Activated CD8-positive, alpha-beta memory T cell treated with anti-CD3 and anti-CD28 coated beads, Interleukin-2, amount 10 ng/mL, durations not matched to agents 7 days and 5 days (primary cell): Measurements from ENCODE around the gene NTM. TPM values are rescaled to one million over a fixed set of nuclear protein-coding genes. Genes with fewer than 3 reads are reported as not detected.

ENCODE experiments used
- ATAC-seq: fragments of 150-1000 bp; cut with Tn5 transposase; one replicate; pipeline ENCODE4 v1.10.0; 2021; ENCODE audit warnings: moderate library complexity
- CTCF ChIA-PET: fragments of 350-600 bp; sonication (Branson Sonifier 250); formaldehyde crosslinking; loops from one replicate; lab custom pipeline; 2021; ENCODE audit warnings: antibody characterized with exemption; lab: Charles Lee
- DNase-seq: peaks from one replicate; pipeline ENCODE4 v3.0.0-alpha.2; 2020
- H3K27ac Mint-ChIP-seq: one replicate; pipeline ENCODE4 v1.8.0; 2021; ENCODE audit warnings: mild to moderate bottlenecking, mixed read lengths
- H3K27me3 Mint-ChIP-seq: one replicate; pipeline ENCODE4 v1.8.0; 2021; ENCODE audit warnings: mixed read lengths
- H3K36me3 Mint-ChIP-seq: one replicate; pipeline ENCODE4 v1.8.0; 2021; ENCODE audit warnings: mild to moderate bottlenecking, mixed read lengths
- H3K4me1 Mint-ChIP-seq: one replicate; pipeline ENCODE4 v1.8.0; 2021; ENCODE audit warnings: mixed read lengths
- H3K4me3 Mint-ChIP-seq: one replicate; pipeline ENCODE4 v1.8.0; 2021; ENCODE audit warnings: mild to moderate bottlenecking, moderate library complexity, mixed read lengths
- H3K9me3 Mint-ChIP-seq: one replicate; pipeline ENCODE4 v1.8.0; 2022; ENCODE audit warnings: low read depth, mixed read lengths
- total RNA-seq, 2 experiments: library from RNA; stranded (reverse); gene quantifications; one replicate each; pipeline ENCODE4 v1.2.3, GENCODE V29; 2021

NTM gene
- total RNA-seq, 2 experiments from 2014 or later = not detected

DNA sequence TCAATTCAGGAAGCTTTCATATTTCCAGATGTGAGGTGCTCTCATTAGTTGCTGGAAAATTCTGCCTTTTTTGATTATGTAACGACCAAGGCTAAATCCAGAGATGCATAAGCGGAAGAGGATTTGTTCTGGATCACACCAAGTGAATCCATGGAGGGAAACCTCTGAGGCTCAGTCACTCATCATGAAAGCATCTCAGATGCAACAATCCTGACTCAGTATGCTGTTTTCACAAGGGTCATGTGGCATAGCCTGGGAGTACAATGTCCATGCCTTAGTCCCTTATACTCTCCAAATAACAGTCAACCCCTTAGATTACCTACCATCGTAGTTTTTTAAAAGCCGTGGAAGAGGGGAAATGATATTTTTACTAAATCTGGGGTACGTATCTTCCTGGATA lies 445.6 kb downstream of the NTM start:
- Mint-ChIP-seq H3K27me3 (no peaks in the 10 kb centered on the region), H3K4me1 (no peaks in the 10 kb centered on the region), H3K9me3 (no peaks in the 10 kb centered on the region), H3K27ac (no peak overlapping the region), H3K4me3 (no peak overlapping the region), H3K36me3 (no peaks in the 10 kb centered on the region)
- ATAC-seq (no peak), DNase-seq (no peak)
- CTCF ChIA-PET = no interaction called here

DNA sequence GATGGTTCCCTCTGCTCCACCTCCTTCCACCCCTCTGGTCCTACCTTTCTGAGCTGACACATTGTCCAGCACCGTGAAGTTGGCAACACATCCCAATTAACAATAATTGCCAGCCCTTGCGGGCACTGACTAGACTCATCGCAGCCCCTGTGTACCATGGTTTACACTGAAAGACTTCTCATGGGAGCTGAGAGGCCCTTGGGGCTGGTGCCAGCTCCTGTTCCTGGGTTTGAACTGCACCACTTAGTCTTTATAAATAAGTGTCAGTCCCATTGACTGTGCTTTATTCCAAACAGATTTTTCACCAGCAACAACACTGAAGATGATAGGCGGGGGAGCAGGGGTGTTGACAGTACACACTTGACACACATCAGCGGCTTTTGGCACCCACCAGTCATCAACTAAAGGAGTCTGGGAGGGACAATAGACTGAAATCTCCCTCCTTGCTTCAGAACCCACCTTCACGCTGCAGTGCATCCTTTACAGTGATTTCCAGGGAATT lies 447.3 kb downstream of the NTM start:
- no peaks in the 10 kb centered on the region for H3K4me1 Mint-ChIP-seq
- ATAC-seq (no peak), DNase-seq (no peak)
- H3K36me3 Mint-ChIP-seq = no peaks in the 10 kb centered on the region
- H3K27me3 Mint-ChIP-seq = no peaks in the 10 kb centered on the region
- no peak overlapping the region for H3K27ac Mint-ChIP-seq
- CTCF ChIA-PET = no interaction called here
- H3K4me3 Mint-ChIP-seq = no peak overlapping the region
- H3K9me3 Mint-ChIP-seq = no peaks in the 10 kb centered on the region

DNA sequence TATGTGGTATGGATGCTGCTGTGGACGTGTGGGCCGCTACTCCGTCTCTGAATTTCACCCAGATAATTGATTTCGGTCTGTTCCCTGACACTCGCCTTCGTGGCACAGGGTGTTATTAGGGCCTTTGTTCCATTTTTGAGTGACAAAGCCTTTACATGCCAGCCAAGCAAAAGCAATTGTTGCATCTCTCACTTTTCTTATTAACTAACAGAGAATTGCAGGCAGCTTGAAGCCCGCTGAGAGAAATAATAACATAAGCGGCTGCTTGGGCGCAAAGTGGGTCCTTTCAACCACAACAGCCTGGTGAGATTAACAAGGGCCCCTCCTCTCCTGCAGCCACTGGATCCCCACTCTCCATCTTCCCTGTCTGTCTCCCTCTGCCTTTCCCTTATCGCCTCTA lies 449.4 kb downstream of the NTM start:
- DNase-seq = no peak
- CTCF ChIA-PET = no interaction called here

DNA sequence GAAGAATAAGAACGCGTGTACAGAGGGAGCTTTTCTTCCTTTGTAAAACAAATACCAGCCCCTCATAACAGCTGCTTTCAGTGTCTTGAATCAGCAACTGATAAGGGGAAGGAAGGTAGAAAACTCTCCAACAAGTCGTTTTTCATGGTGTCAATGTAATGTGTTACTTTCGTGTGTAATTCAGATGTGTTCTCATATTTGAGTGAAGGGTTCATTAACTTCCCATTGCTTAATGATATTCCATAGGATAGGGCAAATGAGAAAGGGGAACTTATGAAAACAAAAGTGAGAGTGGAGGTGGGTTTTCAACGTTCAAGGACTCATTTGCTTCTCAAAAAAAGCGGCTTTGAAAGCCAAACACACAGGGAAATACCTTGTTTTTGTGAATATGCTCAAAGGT lies 452.1 kb downstream of the NTM start:
- H3K4me1 Mint-ChIP-seq = no peaks in the 10 kb centered on the region
- H3K27me3 Mint-ChIP-seq = no peaks in the 10 kb centered on the region
- no peaks in the 10 kb centered on the region for H3K9me3 Mint-ChIP-seq
- CTCF ChIA-PET = no interaction called here
- no peak overlapping the region for H3K27ac Mint-ChIP-seq
- ATAC-seq (no peak), DNase-seq (no peak)
- H3K36me3 Mint-ChIP-seq = no peaks in the 10 kb centered on the region
- H3K4me3 Mint-ChIP-seq = no peak overlapping the region

More for the DNA sequence above, 449.4 kb downstream of the NTM start:
- H3K4me3 Mint-ChIP-seq = no peak overlapping the region
- no peak overlapping the region for H3K27ac Mint-ChIP-seq
- H3K36me3 Mint-ChIP-seq = no peaks in the 10 kb centered on the region
- H3K27me3 Mint-ChIP-seq = no peaks in the 10 kb centered on the region
- no peaks in the 10 kb centered on the region for H3K4me1 Mint-ChIP-seq
- ATAC-seq = no peak
- no peaks in the 10 kb centered on the region for H3K9me3 Mint-ChIP-seq

DNA sequence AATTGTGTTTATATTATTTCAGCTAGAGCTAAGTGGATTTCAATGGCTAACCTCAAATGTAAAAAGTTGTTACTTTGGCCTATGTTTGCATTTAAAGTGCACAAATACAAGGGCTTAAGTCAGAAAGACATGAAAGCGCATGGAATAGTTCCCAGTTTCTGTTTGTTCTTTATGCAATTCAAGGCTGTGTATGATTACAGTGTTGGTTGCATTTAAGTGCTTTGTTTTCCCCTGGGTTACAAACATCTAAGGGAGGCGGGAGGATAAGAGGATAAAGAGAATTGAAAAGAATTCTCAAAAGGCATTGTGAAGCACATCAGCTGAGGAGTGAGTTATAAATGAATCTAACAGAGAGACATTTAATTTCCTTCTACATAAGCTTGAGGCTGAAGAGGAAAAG lies 453.4 kb downstream of the NTM start:
- H3K9me3 Mint-ChIP-seq = no peaks in the 10 kb centered on the region
- H3K36me3 Mint-ChIP-seq = no peaks in the 10 kb centered on the region
- no peak overlapping the region for H3K4me3 Mint-ChIP-seq
- ATAC-seq (no peak), DNase-seq (no peak)
- CTCF ChIA-PET = no interaction called here
- no peaks in the 10 kb centered on the region for H3K27me3 Mint-ChIP-seq
- no peaks in the 10 kb centered on the region for H3K4me1 Mint-ChIP-seq
- no peak overlapping the region for H3K27ac Mint-ChIP-seq

DNA sequence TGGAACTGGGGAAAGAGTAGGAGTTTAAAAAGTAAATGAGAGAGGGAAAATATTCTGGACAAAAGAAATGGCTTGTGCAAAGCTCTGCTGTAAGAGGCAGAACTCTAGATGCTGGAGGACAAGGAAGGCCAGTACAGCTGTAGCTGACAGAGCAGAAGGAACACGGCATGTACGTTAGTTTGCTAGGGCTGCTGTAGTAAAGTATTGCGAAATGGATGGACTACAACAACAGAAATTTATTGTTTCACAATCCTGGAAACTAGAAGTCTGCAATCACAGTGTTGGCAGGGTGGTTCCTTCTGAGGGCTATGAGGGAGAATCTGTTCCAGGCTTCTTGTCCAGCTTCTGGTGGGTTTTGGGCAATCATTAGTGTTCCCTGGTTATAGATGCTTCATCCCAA lies 454.4 kb downstream of the NTM start:
- no peaks in the 10 kb centered on the region for H3K36me3 Mint-ChIP-seq
- no peaks in the 10 kb centered on the region for H3K27me3 Mint-ChIP-seq
- H3K9me3 Mint-ChIP-seq = no peaks in the 10 kb centered on the region
- H3K27ac Mint-ChIP-seq = no peak overlapping the region
- no peak for ATAC-seq
- H3K4me1 Mint-ChIP-seq = no peaks in the 10 kb centered on the region
- H3K4me3 Mint-ChIP-seq = no peak overlapping the region
- DNase-seq = no peak
- CTCF ChIA-PET = no interaction called here

DNA sequence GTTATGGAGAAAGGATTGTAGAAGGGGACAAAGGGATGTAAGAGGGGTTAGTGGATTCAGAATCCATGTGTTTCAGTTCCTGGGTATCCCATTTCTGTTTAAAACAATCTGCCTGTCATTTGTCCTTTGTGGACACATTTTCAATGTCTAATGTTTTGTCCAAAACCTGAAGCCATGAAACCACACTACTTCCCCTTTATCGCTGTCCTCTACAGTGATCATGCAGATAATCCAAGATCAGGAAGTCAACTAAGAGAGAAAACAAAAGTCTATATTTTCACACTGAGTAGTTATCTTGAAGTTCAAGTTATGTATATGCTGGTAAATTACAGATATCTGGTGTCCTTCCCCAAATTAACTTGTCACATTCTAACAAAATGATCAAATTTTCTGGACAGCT lies 457.0 kb downstream of the NTM start:
- no peaks in the 10 kb centered on the region for H3K36me3 Mint-ChIP-seq
- no peak for DNase-seq
- H3K4me3 Mint-ChIP-seq = no peak overlapping the region
- H3K27me3 Mint-ChIP-seq = no peaks in the 10 kb centered on the region
- H3K4me1 Mint-ChIP-seq = no peaks in the 10 kb centered on the region
- ATAC-seq = no peak
- CTCF ChIA-PET = interaction anchor here (0.8 kb wide), 1 partner anchor 73 kb away, joined by 4 read pairs; no protein-coding TSS in a partner anchor
- H3K9me3 Mint-ChIP-seq = no peaks in the 10 kb centered on the region
- H3K27ac Mint-ChIP-seq = no peak overlapping the region

DNA sequence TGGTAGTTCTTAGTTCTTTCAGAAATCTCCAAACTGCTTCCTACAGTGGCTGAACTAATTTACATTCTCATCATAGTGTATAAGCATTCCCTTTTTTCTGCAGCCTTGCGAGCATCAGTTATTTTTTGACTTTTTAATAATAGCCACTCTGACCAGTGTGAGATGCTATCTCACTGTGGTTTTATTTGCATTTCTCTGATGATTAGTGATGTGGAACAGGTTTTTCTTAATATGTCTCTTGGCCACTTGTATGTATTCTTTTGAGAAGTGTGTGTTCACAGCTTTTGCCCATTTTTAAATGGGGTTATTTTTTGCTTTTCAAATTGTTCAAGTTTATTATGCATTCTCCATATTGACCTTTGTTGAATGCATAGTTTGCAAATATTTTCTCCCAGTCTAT lies 459.3 kb downstream of the NTM start:
- Mint-ChIP-seq H3K4me1 (no peaks in the 10 kb centered on the region), H3K9me3 (no peaks in the 10 kb centered on the region), H3K27ac (no peak overlapping the region), H3K36me3 (no peaks in the 10 kb centered on the region), H3K27me3 (no peaks in the 10 kb centered on the region), H3K4me3 (no peak overlapping the region)
- CTCF ChIA-PET = no interaction called here
- ATAC-seq = no peak
- no peak for DNase-seq

DNA sequence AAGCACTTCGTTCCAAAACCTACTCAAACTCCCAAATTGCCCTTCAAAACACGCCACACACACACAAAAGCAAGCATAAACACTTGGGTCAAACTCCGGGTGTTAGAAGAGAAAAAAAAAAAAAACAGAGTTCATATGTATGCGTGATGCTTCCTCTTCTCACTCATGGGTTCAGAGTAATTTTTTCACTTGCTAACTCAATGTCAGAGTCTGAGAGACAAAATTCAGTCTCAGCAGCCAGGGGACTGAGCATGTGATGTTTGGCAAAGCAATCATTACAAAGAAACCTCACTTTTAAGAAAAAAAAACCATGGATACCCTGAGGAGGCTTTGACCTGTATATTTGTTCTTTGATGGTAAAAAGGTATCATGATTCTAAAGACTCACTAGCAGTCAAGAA lies 461.7 kb downstream of the NTM start:
- CTCF ChIA-PET = no interaction called here
- no peak overlapping the region for H3K27ac Mint-ChIP-seq
- no peak for DNase-seq
- H3K9me3 Mint-ChIP-seq = no peaks in the 10 kb centered on the region
- H3K36me3 Mint-ChIP-seq = no peaks in the 10 kb centered on the region
- H3K4me3 Mint-ChIP-seq = no peak overlapping the region
- ATAC-seq = no peak
- no peaks in the 10 kb centered on the region for H3K4me1 Mint-ChIP-seq
- H3K27me3 Mint-ChIP-seq = no peaks in the 10 kb centered on the region

DNA sequence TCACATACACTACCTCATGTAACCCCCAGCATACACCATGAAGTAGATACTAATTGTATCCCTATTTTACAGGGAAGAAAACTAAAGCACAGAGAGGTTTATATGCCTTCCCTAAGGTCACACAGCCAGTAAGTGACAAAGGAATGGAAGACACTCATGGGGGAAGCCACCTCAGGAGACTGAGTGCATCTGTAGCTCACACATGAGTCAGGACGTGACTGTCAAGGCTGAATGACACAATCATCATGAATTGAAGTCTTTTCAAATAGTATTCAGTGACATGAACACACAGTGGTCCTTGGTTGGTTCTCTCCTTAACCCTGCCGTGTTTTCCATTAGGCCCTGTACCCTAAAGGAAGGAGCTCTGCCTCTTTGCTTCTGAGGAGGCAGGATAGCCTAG lies 463.0 kb downstream of the NTM start:
- Mint-ChIP-seq H3K27ac (no peak overlapping the region), H3K9me3 (peaks cover 1% of the 10 kb centered on the region), H3K4me3 (no peak overlapping the region), H3K36me3 (no peaks in the 10 kb centered on the region), H3K4me1 (no peaks in the 10 kb centered on the region), H3K27me3 (no peaks in the 10 kb centered on the region)
- CTCF ChIA-PET = no interaction called here
- ATAC-seq (no peak), DNase-seq (no peak)

DNA sequence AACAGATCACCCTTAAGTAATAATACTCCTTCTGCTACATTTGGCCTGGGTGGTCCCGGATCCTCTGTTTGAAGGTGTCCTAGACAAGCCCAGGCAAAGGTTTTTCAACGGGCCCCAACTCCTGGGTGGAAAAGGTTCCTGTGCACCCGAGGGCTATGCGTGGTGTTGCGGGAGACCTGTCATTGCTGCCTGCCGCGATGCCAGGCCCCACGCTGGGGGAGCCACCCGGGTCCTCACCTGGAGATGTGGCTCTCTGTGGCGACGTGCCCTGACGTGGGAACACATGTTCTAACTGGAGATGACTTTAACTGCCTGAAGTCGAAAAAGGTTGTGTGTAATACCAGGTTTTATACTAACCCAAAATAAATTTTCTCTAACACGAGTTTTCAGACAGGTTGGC lies 467.1 kb downstream of the NTM start:
- ATAC-seq (no peak), DNase-seq (no peak)
- peaks cover 3% of the 10 kb centered on the region for H3K9me3 Mint-ChIP-seq
- H3K36me3 Mint-ChIP-seq = no peaks in the 10 kb centered on the region
- no peak overlapping the region for H3K4me3 Mint-ChIP-seq
- no peaks in the 10 kb centered on the region for H3K27me3 Mint-ChIP-seq
- no peaks in the 10 kb centered on the region for H3K4me1 Mint-ChIP-seq
- no peak overlapping the region for H3K27ac Mint-ChIP-seq
- CTCF ChIA-PET = no interaction called here

DNA sequence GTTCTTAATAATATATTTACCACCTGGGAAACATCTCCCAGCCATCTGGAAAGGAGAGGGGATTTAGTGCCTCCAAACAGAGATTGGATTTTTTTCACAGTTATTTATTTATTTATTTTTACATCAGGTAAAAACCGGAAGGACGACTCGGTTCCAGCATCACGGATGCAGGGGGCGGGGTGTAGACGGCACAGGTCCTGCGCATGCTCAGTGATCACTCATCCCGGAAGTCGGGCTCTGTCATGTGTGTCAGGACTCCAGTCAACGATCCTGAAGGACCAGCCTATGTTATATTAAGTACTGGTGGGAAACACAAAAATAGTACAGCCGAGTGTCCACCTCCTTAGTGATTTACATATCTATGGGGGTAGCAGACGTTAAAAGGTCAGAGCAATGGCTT lies 467.6 kb downstream of the NTM start:
- H3K27ac Mint-ChIP-seq = no peak overlapping the region
- CTCF ChIA-PET = no interaction called here
- no peak overlapping the region for H3K4me3 Mint-ChIP-seq
- no peaks in the 10 kb centered on the region for H3K36me3 Mint-ChIP-seq
- no peaks in the 10 kb centered on the region for H3K4me1 Mint-ChIP-seq
- H3K27me3 Mint-ChIP-seq = no peaks in the 10 kb centered on the region
- DNase-seq (no peak), ATAC-seq (no peak)
- peaks cover 3% of the 10 kb centered on the region for H3K9me3 Mint-ChIP-seq

DNA sequence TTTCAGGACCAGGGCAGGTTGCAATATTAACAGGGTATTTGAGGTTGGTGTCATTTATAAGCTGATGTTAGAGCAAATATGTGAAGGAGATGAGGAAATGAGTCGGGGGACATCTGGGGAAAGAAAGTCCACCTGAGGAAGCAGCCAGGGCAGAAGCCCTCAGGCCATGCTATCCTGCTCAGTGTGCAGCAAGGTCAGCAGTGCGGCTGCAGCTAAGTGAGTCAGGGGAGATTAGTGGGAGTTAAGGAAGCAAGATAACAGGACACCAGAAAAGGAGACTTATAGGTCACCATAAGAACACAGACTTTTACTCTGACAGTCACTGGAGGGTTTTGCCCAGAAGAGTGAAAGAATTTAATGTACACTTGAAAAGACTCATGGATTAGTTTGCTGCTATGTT lies 468.9 kb downstream of the NTM start:
- Mint-ChIP-seq H3K4me3 (no peak overlapping the region), H3K27me3 (no peaks in the 10 kb centered on the region), H3K36me3 (no peaks in the 10 kb centered on the region), H3K9me3 (peaks cover 3% of the 10 kb centered on the region), H3K4me1 (no peaks in the 10 kb centered on the region), H3K27ac (no peak overlapping the region)
- CTCF ChIA-PET = no interaction called here
- ATAC-seq (no peak), DNase-seq (no peak)

DNA sequence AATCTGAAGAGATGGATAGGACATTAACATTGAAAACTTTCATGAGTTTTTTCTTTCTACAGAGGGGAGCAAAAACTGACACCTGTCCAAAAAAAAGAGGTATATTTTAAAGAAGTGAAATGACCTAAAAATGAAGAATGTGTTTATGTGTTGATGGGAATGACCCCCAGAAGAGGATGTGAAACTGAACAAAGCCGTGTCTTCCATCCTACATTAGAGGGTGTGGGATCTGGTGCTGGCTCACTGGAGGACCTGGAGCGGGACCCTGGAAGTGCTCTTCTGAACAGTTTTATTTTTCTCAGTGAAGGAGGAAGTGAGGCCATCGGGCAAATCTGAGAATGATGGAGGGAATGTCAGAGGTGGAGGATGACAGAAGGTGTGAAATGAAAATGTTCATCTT lies 470.1 kb downstream of the NTM start:
- Mint-ChIP-seq H3K27me3 (no peaks in the 10 kb centered on the region), H3K4me3 (no peak overlapping the region)

DNA sequence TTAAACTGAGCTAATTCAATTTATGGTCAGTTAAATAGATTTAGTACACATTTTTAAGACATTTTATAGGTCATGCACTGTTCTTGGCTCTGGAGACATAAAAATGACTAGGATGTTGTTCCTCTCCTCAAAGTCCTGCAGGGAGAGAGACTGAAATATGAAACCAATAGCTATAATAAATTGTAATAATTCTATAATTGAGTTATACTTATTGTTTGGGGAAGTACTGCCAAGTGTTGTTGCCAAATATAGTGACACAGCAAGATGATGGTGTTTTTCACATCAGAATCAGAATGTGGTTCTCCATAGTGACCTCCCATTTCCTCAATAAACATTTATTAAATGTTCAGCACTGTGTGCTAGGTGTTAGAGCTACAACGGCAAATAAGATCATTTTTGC lies 470.6 kb downstream of the NTM start:
- no peak for ATAC-seq
- CTCF ChIA-PET = no interaction called here
- H3K4me3 Mint-ChIP-seq = no peak overlapping the region
- no peak overlapping the region for H3K27ac Mint-ChIP-seq
- no peaks in the 10 kb centered on the region for H3K36me3 Mint-ChIP-seq
- DNase-seq = no peak
- peaks cover 3% of the 10 kb centered on the region for H3K9me3 Mint-ChIP-seq
- H3K27me3 Mint-ChIP-seq = no peaks in the 10 kb centered on the region
- H3K4me1 Mint-ChIP-seq = no peaks in the 10 kb centered on the region

More for the DNA sequence above, 470.1 kb downstream of the NTM start:
- CTCF ChIA-PET = no interaction called here
- H3K9me3 Mint-ChIP-seq = peaks cover 3% of the 10 kb centered on the region
- no peaks in the 10 kb centered on the region for H3K36me3 Mint-ChIP-seq
- H3K4me1 Mint-ChIP-seq = no peaks in the 10 kb centered on the region
- H3K27ac Mint-ChIP-seq = no peak overlapping the region
- no peak for DNase-seq
- ATAC-seq = no peak
